ENCODE results near the gene BBS2. TPM values are rescaled to one million over a fixed set of nuclear protein-coding genes. Genes with fewer than 3 reads are reported as not detected.

BBS2 gene
- total and polyA plus RNA-seq, 4 donors = 7.1 to 13.8 (median 11.1) TPM

DNA sequence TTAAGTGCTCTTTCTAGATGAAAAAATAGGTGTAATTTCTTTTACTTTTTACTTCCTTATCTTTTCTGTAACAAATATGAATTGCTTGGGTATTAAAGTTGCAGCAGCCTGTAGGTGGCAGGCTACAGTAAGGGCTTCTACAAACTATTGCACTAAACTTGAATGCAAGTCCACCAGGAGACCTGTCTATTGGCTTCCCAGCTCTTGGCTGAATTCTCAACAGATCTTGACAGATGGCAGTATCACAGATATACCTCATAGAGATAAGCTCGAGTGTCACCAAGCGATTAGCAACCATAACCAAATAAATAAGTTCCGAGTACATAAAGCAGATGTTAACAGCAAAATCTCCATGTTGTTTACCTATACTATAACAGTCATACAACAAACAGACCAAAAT lies 5.9 kb downstream of the BBS2 start:
- no peak for DNase-seq (ENCODE audit: low spot score)
- H3K9ac ChIP-seq (ENCODE audit: low read depth in 1 of 2, low read length in 2 of 2) = no peak overlapping the region
- peaks cover 0 to 2% (median 1%) of the 10 kb centered on the region in 4 donors for H3K4me1 ChIP-seq (ENCODE audit: control insufficient read depth in 4 of 4, insufficient read depth in 4 of 4, low read length in 3 of 4)
- no peaks in the 10 kb centered on the region for H3K27me3 ChIP-seq (ENCODE audit: control insufficient read depth in 4 of 4, insufficient read depth in 4 of 4, low read length in 3 of 4)
- peaks cover 0 to 16% (median 11%) of the 10 kb centered on the region in 4 donors for H3K36me3 ChIP-seq (ENCODE audit: control insufficient read depth in 4 of 4, insufficient read depth in 3 of 4, low read depth in 1 of 4, low read length in 3 of 4)
- no peak overlapping the region for H3K4me3 ChIP-seq (ENCODE audit: low read depth in 1 of 3, low read length in 3 of 3)
- no peaks in the 10 kb centered on the region for H3K9me3 ChIP-seq (ENCODE audit: control insufficient read depth in 4 of 4, low read length in 3 of 4)
- no peak for TF ChIP-seq SP1 (IDR thresholded peaks at IDR 0.05)
- TF ChIP-seq, protein P1, sequence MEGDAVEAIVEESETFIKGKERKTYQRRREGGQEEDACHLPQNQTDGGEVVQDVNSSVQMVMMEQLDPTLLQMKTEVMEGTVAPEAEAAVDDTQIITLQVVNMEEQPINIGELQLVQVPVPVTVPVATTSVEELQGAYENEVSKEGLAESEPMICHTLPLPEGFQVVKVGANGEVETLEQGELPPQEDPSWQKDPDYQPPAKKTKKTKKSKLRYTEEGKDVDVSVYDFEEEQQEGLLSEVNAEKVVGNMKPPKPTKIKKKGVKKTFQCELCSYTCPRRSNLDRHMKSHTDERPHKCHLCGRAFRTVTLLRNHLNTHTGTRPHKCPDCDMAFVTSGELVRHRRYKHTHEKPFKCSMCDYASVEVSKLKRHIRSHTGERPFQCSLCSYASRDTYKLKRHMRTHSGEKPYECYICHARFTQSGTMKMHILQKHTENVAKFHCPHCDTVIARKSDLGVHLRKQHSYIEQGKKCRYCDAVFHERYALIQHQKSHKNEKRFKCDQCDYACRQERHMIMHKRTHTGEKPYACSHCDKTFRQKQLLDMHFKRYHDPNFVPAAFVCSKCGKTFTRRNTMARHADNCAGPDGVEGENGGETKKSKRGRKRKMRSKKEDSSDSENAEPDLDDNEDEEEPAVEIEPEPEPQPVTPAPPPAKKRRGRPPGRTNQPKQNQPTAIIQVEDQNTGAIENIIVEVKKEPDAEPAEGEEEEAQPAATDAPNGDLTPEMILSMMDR (IDR thresholded peaks at IDR 0.05; ENCODE audit: low read depth, low read length, missing input control) = peak; percentile 74
- TF ChIP-seq RAD21 (IDR thresholded peaks at IDR 0.05) = peak; percentile 91 to 92
- WGBS = 41% methylated on average over 3 of the region's 3 CpGs
- no peak overlapping the region for H3K27ac ChIP-seq (ENCODE audit: low read depth in 1 of 2, low read length in 2 of 2)

DNA sequence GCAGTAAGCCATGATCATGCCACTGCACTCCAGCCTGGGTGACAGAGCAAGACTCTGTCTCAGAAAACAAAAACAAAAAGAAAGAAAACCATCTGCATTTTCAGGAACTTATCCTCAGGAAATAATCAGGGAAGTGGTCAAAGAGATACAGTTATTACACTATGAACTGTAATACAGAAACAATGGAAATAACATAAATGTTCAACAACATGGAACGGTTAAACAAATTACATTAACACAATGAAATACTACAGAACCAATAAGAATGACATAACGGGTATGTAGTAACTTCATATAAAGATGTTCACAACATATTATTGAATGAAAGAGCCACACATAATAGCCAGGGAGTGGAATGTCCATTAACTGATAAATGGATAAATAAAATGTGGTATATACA lies 6.7 kb downstream of the BBS2 start:
- no peaks in the 10 kb centered on the region for H3K9me3 ChIP-seq (ENCODE audit: control insufficient read depth in 4 of 4, low read length in 3 of 4)
- 90% methylated on average over 2 of the region's 2 CpGs for WGBS
- no peak overlapping the region for H3K27ac ChIP-seq (ENCODE audit: low read depth in 1 of 2, low read length in 2 of 2)
- H3K4me3 ChIP-seq (ENCODE audit: low read depth in 1 of 3, low read length in 3 of 3) = no peak overlapping the region
- no peak overlapping the region for H3K9ac ChIP-seq (ENCODE audit: low read depth in 1 of 2, low read length in 2 of 2)
- TF ChIP-seq YY1 (IDR thresholded peaks at IDR 0.05) (no peak), EGR1 (IDR thresholded peaks at IDR 0.05; ENCODE audit: low read depth in 2 of 2) (no peak), RAD21 (IDR thresholded peaks at IDR 0.05) (no peak), FOXA2 (IDR thresholded peaks at IDR 0.05) (no peak), NR2F2 (IDR thresholded peaks at IDR 0.05) (no peak), JUND (IDR thresholded peaks at IDR 0.05) (no peak), SP1 (IDR thresholded peaks at IDR 0.05) (no peak), GABPA (IDR thresholded peaks at IDR 0.05 in 1 of 2, conservative IDR thresholded peaks at IDR 0.05 in 1 of 2) (no peak), FOXA1 (IDR thresholded peaks at IDR 0.05) (no peak), HNF4G (IDR thresholded peaks at IDR 0.05) (no peak), TAF1 (conservative IDR thresholded peaks at IDR 0.05) (no peak), HNF4A (conservative IDR thresholded peaks at IDR 0.05) (no peak), RXRA (IDR thresholded peaks at IDR 0.05) (no peak)
- TF ChIP-seq, protein P2, sequence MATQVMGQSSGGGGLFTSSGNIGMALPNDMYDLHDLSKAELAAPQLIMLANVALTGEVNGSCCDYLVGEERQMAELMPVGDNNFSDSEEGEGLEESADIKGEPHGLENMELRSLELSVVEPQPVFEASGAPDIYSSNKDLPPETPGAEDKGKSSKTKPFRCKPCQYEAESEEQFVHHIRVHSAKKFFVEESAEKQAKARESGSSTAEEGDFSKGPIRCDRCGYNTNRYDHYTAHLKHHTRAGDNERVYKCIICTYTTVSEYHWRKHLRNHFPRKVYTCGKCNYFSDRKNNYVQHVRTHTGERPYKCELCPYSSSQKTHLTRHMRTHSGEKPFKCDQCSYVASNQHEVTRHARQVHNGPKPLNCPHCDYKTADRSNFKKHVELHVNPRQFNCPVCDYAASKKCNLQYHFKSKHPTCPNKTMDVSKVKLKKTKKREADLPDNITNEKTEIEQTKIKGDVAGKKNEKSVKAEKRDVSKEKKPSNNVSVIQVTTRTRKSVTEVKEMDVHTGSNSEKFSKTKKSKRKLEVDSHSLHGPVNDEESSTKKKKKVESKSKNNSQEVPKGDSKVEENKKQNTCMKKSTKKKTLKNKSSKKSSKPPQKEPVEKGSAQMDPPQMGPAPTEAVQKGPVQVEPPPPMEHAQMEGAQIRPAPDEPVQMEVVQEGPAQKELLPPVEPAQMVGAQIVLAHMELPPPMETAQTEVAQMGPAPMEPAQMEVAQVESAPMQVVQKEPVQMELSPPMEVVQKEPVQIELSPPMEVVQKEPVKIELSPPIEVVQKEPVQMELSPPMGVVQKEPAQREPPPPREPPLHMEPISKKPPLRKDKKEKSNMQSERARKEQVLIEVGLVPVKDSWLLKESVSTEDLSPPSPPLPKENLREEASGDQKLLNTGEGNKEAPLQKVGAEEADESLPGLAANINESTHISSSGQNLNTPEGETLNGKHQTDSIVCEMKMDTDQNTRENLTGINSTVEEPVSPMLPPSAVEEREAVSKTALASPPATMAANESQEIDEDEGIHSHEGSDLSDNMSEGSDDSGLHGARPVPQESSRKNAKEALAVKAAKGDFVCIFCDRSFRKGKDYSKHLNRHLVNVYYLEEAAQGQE (IDR thresholded peaks at IDR 0.05) = no peak
- TF ChIP-seq, protein P3, sequence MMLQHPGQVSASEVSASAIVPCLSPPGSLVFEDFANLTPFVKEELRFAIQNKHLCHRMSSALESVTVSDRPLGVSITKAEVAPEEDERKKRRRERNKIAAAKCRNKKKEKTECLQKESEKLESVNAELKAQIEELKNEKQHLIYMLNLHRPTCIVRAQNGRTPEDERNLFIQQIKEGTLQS (IDR thresholded peaks at IDR 0.05) = no peak
- TF ChIP-seq, protein P1 (IDR thresholded peaks at IDR 0.05; ENCODE audit: low read depth, low read length, missing input control) = no peak
- TF ChIP-seq, protein P4, sequence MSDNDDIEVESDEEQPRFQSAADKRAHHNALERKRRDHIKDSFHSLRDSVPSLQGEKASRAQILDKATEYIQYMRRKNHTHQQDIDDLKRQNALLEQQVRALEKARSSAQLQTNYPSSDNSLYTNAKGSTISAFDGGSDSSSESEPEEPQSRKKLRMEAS (IDR thresholded peaks at IDR 0.05) = no peak
- TF ChIP-seq, protein P5, sequence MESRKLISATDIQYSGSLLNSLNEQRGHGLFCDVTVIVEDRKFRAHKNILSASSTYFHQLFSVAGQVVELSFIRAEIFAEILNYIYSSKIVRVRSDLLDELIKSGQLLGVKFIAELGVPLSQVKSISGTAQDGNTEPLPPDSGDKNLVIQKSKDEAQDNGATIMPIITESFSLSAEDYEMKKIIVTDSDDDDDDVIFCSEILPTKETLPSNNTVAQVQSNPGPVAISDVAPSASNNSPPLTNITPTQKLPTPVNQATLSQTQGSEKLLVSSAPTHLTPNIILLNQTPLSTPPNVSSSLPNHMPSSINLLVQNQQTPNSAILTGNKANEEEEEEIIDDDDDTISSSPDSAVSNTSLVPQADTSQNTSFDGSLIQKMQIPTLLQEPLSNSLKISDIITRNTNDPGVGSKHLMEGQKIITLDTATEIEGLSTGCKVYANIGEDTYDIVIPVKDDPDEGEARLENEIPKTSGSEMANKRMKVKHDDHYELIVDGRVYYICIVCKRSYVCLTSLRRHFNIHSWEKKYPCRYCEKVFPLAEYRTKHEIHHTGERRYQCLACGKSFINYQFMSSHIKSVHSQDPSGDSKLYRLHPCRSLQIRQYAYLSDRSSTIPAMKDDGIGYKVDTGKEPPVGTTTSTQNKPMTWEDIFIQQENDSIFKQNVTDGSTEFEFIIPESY (IDR thresholded peaks at IDR 0.05) = no peak
- peaks cover 0 to 2% (median 0%) of the 10 kb centered on the region in 4 donors for H3K4me1 ChIP-seq (ENCODE audit: control insufficient read depth in 4 of 4, insufficient read depth in 4 of 4, low read length in 3 of 4)
- no peak for DNase-seq (ENCODE audit: low spot score)
- H3K27me3 ChIP-seq (ENCODE audit: control insufficient read depth in 4 of 4, insufficient read depth in 4 of 4, low read length in 3 of 4) = no peaks in the 10 kb centered on the region
- peaks cover 0 to 25% (median 17%) of the 10 kb centered on the region in 4 donors for H3K36me3 ChIP-seq (ENCODE audit: control insufficient read depth in 4 of 4, insufficient read depth in 3 of 4, low read depth in 1 of 4, low read length in 3 of 4)

Measured in liver (tissue), 9 donors.